ENCODE results near the gene SUMO2. TPM values are rescaled to one million over a fixed set of nuclear protein-coding genes. Genes with fewer than 3 reads are reported as not detected.
A peak's percentile ranks its signal among the peaks of the same experiment; 100 is the strongest.

SUMO2 gene
- total and polyA plus RNA-seq, 2 donors from 2014 or later = 279 to 315 TPM

- H3K36me3 ChIP-seq (ENCODE audit: control insufficient read depth in 2 of 3, insufficient read depth in 3 of 3, low read length in 3 of 3) = peaks cover 0 to 3% (median 3%) of the 10 kb centered on the region in 3 donors
- no peaks in the 10 kb centered on the region for H3K9me3 ChIP-seq (ENCODE audit: control insufficient read depth in 2 of 3, insufficient read depth in 1 of 3, low read length in 3 of 3)
- H3K9ac ChIP-seq (ENCODE audit: low read length in 3 of 3) = peak within 1 kb of the TSS; percentile 63 to 89 (median 64)
- DNase-seq (peak; percentile 92 to 96 (median 94)), FAIRE-seq (no peak)
- intact Hi-C loops (cut with DNase I) = no loop called here
- H3K27me3 ChIP-seq (ENCODE audit: control insufficient read depth, insufficient read depth, low read length) = no peaks in the 10 kb centered on the region
- peak within 1 kb of the TSS; percentile 67 to 78 for H3K27ac ChIP-seq (ENCODE audit: low read depth in 2 of 2, low read length in 2 of 2)
- H3K4me1 ChIP-seq (ENCODE audit: control insufficient read depth in 2 of 3, insufficient read depth in 2 of 3, low read depth in 1 of 3, low read length in 3 of 3) = no peaks in the 10 kb centered on the region
- peak within 1 kb of the TSS; percentile 64 to 77 (median 72) for H3K4me3 ChIP-seq (ENCODE audit: low read length in 3 of 3)
- TF ChIP-seq, protein P1, sequence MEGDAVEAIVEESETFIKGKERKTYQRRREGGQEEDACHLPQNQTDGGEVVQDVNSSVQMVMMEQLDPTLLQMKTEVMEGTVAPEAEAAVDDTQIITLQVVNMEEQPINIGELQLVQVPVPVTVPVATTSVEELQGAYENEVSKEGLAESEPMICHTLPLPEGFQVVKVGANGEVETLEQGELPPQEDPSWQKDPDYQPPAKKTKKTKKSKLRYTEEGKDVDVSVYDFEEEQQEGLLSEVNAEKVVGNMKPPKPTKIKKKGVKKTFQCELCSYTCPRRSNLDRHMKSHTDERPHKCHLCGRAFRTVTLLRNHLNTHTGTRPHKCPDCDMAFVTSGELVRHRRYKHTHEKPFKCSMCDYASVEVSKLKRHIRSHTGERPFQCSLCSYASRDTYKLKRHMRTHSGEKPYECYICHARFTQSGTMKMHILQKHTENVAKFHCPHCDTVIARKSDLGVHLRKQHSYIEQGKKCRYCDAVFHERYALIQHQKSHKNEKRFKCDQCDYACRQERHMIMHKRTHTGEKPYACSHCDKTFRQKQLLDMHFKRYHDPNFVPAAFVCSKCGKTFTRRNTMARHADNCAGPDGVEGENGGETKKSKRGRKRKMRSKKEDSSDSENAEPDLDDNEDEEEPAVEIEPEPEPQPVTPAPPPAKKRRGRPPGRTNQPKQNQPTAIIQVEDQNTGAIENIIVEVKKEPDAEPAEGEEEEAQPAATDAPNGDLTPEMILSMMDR (IDR thresholded peaks at IDR 0.05; ENCODE audit: borderline replicate concordance, extremely low read depth, insufficient read depth) = peak; percentile 52
Measured at GRCh38 chr17:75131278-75132017, 51.3 kb downstream of the SUMO2 start, which contains the start of gene NT5C. NT5C (minus strand) TSS chr17:75131742; CDS start chr17:75131707, 35 bp downstream.

- peak; percentile 75 to 87 (median 84) for DNase-seq
Measured at GRCh38 chr17:75130632-75131277, 52.0 kb downstream of the SUMO2 start.

DNA sequence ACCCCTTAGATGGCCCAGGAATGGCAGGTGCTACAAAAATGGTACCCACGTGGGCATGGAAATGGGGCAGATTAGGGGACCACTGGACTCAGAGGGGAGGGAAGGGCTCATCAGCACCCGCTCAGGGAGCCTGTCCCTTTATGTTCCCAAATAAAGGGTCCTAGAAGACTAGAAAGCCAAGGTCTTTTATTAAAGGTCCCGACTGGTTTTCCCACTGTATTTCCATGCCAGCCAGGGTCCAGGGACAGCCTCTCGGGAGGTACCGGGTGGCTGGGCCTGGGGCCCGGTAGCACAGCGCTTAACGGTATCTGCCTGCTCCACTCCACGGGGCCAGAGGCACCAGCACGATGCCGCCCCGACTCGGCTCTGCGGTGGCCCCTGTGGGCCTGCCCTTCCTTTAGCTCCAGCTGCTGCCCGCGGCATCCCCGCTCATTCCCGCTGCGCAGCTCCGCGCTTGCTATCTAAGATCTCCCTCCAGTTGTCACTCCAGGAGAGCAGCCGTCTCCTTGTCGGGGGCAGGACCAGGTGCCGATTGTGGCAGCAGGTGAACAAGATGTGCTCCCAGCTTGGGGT, 52.6 kb downstream of the SUMO2 start:
- Histone ChIP-seq H3K9ac (ENCODE audit: low read length in 3 of 3) (no peak overlapping the region), H3K27me3 (ENCODE audit: control insufficient read depth, insufficient read depth, low read length) (no peaks in the 10 kb centered on the region), H3K27ac (ENCODE audit: low read depth in 2 of 2, low read length in 2 of 2) (no peak overlapping the region), H3K36me3 (ENCODE audit: control insufficient read depth in 2 of 3, insufficient read depth in 3 of 3, low read length in 3 of 3) (peaks cover 0 to 3% (median 3%) of the 10 kb centered on the region in 3 donors), H3K9me3 (ENCODE audit: control insufficient read depth in 2 of 3, insufficient read depth in 1 of 3, low read length in 3 of 3) (no peaks in the 10 kb centered on the region), H3K4me3 (ENCODE audit: low read length in 3 of 3) (peak overlapping the region in 1 of 3 donors; percentile 72), H3K4me1 (ENCODE audit: control insufficient read depth in 2 of 3, insufficient read depth in 2 of 3, low read depth in 1 of 3, low read length in 3 of 3) (peaks cover 0 to 4% (median 0%) of the 10 kb centered on the region in 3 donors)
- TF ChIP-seq, protein P1 (IDR thresholded peaks at IDR 0.05; ENCODE audit: borderline replicate concordance, extremely low read depth, insufficient read depth) = no peak
- DNase-seq = peak in 1 of 5 donors; percentile 80
- FAIRE-seq = no peak
- intact Hi-C loops (cut with DNase I) = no loop called here

More at GRCh38 chr17:75130632-75131277, 52.0 kb downstream of the SUMO2 start:
- FAIRE-seq = no peak
- Histone ChIP-seq H3K4me1 (ENCODE audit: control insufficient read depth in 2 of 3, insufficient read depth in 2 of 3, low read depth in 1 of 3, low read length in 3 of 3) (peaks cover 0 to 4% (median 0%) of the 10 kb centered on the region in 3 donors), H3K27ac (ENCODE audit: low read depth in 2 of 2, low read length in 2 of 2) (peak overlapping the region; percentile 67 to 78), H3K9ac (ENCODE audit: low read length in 3 of 3) (peak overlapping the region in 1 of 3 donors; percentile 63), H3K9me3 (ENCODE audit: control insufficient read depth in 2 of 3, insufficient read depth in 1 of 3, low read length in 3 of 3) (no peaks in the 10 kb centered on the region), H3K27me3 (ENCODE audit: control insufficient read depth, insufficient read depth, low read length) (no peaks in the 10 kb centered on the region), H3K4me3 (ENCODE audit: low read length in 3 of 3) (peak overlapping the region; percentile 49 to 72 (median 64)), H3K36me3 (ENCODE audit: control insufficient read depth in 2 of 3, insufficient read depth in 3 of 3, low read length in 3 of 3) (peaks cover 0 to 3% (median 3%) of the 10 kb centered on the region in 3 donors)
- TF ChIP-seq, protein P1 (IDR thresholded peaks at IDR 0.05; ENCODE audit: borderline replicate concordance, extremely low read depth, insufficient read depth) = peak; percentile 33
- intact Hi-C loops (cut with DNase I) = no loop called here
